ENCODE data around the gene RAD51AP2. TPM values are rescaled to one million over a fixed set of nuclear protein-coding genes. Genes with fewer than 3 reads are reported as not detected.

The RAD51AP2 gene
- total and polyA plus RNA-seq, 2 of the 8 experiments (the other 6 are each of a cell fraction or from before 2014, with no cell fraction given) = 0.02 to 0.20 TPM

GRCh38 chr2:17544256-17544655 lies 26.0 kb upstream of the RAD51AP2 start:
- H4K8ac ChIP-seq (ENCODE audit: extremely low read depth, insufficient read depth, low read length) = no peak overlapping the region
- POLR2A ChIA-PET (ENCODE audit: partially characterized antibody) = interaction anchor here (0.7 to 1.5 kb wide), 6 partner anchors 10 to 1015 kb away, joined by 3 to 6 read pairs (median 4); no protein-coding TSS in a partner anchor
- H2AK5ac ChIP-seq (ENCODE audit: low read depth, low read length) = no peak overlapping the region
- H3K4me3 ChIP-seq (ENCODE audit: extremely low read depth in 1 of 4, insufficient read depth in 2 of 4, low read depth in 3 of 4, low read length in 4 of 4) = peak overlapping the region; percentile 2 to 97 (median 10); a peak in 6 of 8 replicates
- H3K23me2 ChIP-seq (ENCODE audit: low read depth, low read length) = peaks cover 14% of the 10 kb centered on the region
- no peak for TF ChIP-seq SAP30 (IDR thresholded peaks at IDR 0.05; ENCODE audit: insufficient read depth, insufficient replicate concordance, low read length)
- TF ChIP-seq SIX5 (IDR thresholded peaks at IDR 0.05; ENCODE audit: low read depth, low read length) = no peak
- no peak for TF ChIP-seq ZNF274 (IDR thresholded peaks at IDR 0.05; ENCODE audit: borderline replicate concordance, extremely low read depth, low read length)
- TF ChIP-seq SIRT6 (IDR thresholded peaks at IDR 0.05; ENCODE audit: low read length) = no peak
- no peak for TF ChIP-seq KDM4A (IDR thresholded peaks at IDR 0.05; ENCODE audit: low read depth, low read length, severe bottlenecking)
- TF ChIP-seq SP1 (IDR thresholded peaks at IDR 0.05; ENCODE audit: low read depth, low read length) = no peak
- TF ChIP-seq ATF3 (IDR thresholded peaks at IDR 0.05; ENCODE audit: insufficient read depth, low read depth, low read length) = no peak
- TF ChIP-seq TAF1 (IDR thresholded peaks at IDR 0.05; ENCODE audit: low read depth, low read length) = no peak
- TF ChIP-seq GTF2F1 (IDR thresholded peaks at IDR 0.05; ENCODE audit: borderline replicate concordance, low read depth, low read length) = no peak
- TF ChIP-seq POLR2A (IDR thresholded peaks at IDR 0.05; ENCODE audit: control extremely low read depth in 1 of 2, low read depth in 2 of 2, low read length in 2 of 2) = no peak
- H3K4ac ChIP-seq (replicated peaks; ENCODE audit: insufficient read length, low read depth, low read length) = peak overlapping the region; percentile 95
- H3K9ac ChIP-seq (replicated peaks in 1 of 4; ENCODE audit: extremely low read depth in 1 of 4, low read depth in 3 of 4, low read length in 3 of 4) = no peak overlapping the region
- no peaks in the 10 kb centered on the region for H3K36me3 ChIP-seq (ENCODE audit: control insufficient read depth in 2 of 4, insufficient read depth in 4 of 4, low read length in 3 of 4)
- FAIRE-seq (no peak), DNase-seq (ENCODE audit: low read depth in 1 of 2, low spot score in 2 of 2) (no peak)
- no peaks in the 10 kb centered on the region; a peak in 1 of 7 replicates for H3K27me3 ChIP-seq (replicated peaks in 1 of 4; ENCODE audit: control insufficient read depth in 3 of 4, extremely low read depth in 1 of 4, insufficient read depth in 3 of 4, low read length in 3 of 4)
- peak overlapping the region; percentile 68; the same call in 1 of the 2 replicates for H2BK5ac ChIP-seq (ENCODE audit: low read depth, low read length)
- H4K5ac ChIP-seq (ENCODE audit: insufficient read length, low read depth, low read length) = peak overlapping the region; percentile 68
- H2AFZ ChIP-seq (ENCODE audit: low read length) = no peak overlapping the region
- H2BK20ac ChIP-seq (ENCODE audit: low read length) = no peak overlapping the region
- H4K91ac ChIP-seq (replicated peaks; ENCODE audit: insufficient read length, low read length) = peak overlapping the region; percentile 70
- peak overlapping the region; percentile 72 for H2BK120ac ChIP-seq (replicated peaks; ENCODE audit: low read depth, low read length)
- H3K79me1 ChIP-seq (ENCODE audit: low read depth, low read length) = no peaks in the 10 kb centered on the region; the same call in 1 of the 2 replicates
- H3K9me3 ChIP-seq (ENCODE audit: insufficient read depth in 2 of 2, low read depth in 1 of 2, low read length in 1 of 2) = no peaks in the 10 kb centered on the region
- peak overlapping the region; percentile 34 for H3K56ac ChIP-seq (replicated peaks; ENCODE audit: insufficient read length, low read depth, low read length)
- H3K4me2 ChIP-seq (ENCODE audit: insufficient read depth in 1 of 2, low read depth in 2 of 2, low read length in 2 of 2) = peak overlapping the region; percentile 92 to 99
- H3K27ac ChIP-seq (ENCODE audit: low read depth, low read length) = no peak overlapping the region
- H3K18ac ChIP-seq (ENCODE audit: extremely low read depth, low read length) = no peak overlapping the region; the same call in 1 of the 2 replicates
- no peak overlapping the region for H2BK12ac ChIP-seq (ENCODE audit: low read depth, low read length)
- H3K14ac ChIP-seq (ENCODE audit: insufficient read length) = no peak overlapping the region
- H3K4me1 ChIP-seq (replicated peaks in 1 of 4; ENCODE audit: control insufficient read depth in 3 of 4, insufficient read depth in 4 of 4, low read length in 3 of 4) = peaks cover 6 to 31% (median 22%) of the 10 kb centered on the region in 4 experiments; a peak in 6 of 7 replicates
- CTCF ChIA-PET (ENCODE audit: partially characterized antibody) = interaction anchor here (1.3 to 1.5 kb wide), 4 partner anchors 8 to 102 kb away, joined by 3 to 8 read pairs (median 6); no protein-coding TSS in a partner anchor
- peaks cover 29 to 66% of the 10 kb centered on the region in 2 experiments for H3K79me2 ChIP-seq (ENCODE audit: control insufficient read depth in 1 of 2, insufficient read depth in 2 of 2, low read length in 2 of 2)
- H4K20me1 ChIP-seq (replicated peaks in 1 of 2; ENCODE audit: control insufficient read depth in 1 of 2, insufficient read depth in 2 of 2, low read length in 2 of 2) = peaks cover 0 to 1% of the 10 kb centered on the region in 2 experiments
- no peak overlapping the region for H3K23ac ChIP-seq (ENCODE audit: insufficient read length)
- H2BK15ac ChIP-seq (ENCODE audit: low read length) = no peak overlapping the region
- 2% methylated on average over 3 of the region's 3 CpGs; no CpG with 5 or more reads in 1 of the 2 experiments for WGBS, 2 experiments (ENCODE audit: extremely low coverage in 1 of 2, insufficient coverage in 1 of 2, insufficient read length in 1 of 2, insufficient replicate concordance in 2 of 2, low coverage in 1 of 2, low lambda C conversion rate in 2 of 2, missing lambda C conversion rate in 1 of 2)

All from H1 (cell line).